NCI-H82 treated with DMSO at 0.1 percent for 48 hours (cell line): ENCODE data around the gene PRG3.

ENCODE experiments used
- DNase-seq: peaks from one replicate; lab custom pipeline; 2025; ENCODE audit not compliant: unreplicated experiment; lab: John Stamatoyannopoulos, UW

PRG3 gene

DNA sequence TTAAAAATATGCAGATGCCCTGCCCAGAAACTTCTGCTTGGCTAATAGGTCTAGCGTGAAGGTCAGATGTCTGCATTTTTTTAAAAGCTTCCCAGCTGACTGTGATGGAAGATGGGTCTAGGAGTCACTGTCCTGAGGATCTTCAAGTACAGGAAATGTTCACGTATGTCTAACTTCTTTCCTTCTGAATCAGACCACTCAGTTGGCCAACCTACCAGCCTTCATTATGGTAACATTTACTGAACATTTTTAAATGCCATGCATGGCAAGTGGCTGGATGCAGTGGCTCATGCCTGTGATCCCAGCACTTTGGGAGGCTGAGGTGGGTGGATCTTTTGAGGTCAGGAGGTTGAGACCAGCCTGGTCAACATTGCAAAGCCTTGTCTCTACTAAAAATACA is 10.6 kb upstream of the PRG3 start:
- no peak for DNase-seq

DNA sequence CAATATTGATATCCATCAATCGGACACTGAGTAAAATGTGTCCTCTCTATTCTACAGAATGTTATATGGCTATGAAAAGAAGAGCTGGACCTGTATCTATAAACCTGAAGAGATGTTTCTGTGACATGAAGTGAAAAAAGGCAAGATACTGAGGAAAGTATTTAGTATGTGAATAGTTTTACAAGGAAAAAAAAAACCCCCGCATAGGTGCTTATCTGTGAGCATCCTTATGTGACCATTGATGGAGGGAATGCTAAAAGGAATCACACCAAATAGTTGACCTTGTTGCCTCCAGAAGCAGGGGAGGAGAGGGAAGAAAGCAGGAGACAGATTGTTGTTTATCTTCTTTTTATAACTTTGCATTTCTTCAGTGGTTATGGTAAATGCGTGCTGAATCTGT is 10.2 kb upstream of the PRG3 start:
- no peak for DNase-seq

DNA sequence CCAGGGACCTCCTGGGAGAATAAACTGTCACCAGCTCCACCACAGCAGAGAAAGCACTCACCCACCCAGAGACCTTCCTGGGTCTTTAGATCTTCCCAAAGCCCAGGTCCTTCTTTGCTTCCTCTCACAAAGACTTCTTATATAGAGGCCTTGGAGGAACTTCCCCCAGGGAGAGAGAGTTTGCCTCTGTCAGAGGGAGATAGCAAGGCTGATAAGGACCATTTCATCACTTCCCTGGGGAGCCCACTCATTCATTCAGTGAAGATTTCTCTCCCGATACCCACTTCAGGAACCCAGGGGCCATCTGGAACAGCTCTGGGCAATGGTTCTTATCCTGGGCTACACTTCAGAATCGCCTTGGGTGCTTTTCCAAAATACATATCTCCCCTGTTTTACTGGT is 9.6 kb upstream of the PRG3 start, which contains the start of gene PRG2:
Gene PRG2 (minus strand): TSS at position 116 of the 400 bp plus-strand sequence. CDS start 706 bp downstream, outside the sequence.
- no peak for DNase-seq

DNA sequence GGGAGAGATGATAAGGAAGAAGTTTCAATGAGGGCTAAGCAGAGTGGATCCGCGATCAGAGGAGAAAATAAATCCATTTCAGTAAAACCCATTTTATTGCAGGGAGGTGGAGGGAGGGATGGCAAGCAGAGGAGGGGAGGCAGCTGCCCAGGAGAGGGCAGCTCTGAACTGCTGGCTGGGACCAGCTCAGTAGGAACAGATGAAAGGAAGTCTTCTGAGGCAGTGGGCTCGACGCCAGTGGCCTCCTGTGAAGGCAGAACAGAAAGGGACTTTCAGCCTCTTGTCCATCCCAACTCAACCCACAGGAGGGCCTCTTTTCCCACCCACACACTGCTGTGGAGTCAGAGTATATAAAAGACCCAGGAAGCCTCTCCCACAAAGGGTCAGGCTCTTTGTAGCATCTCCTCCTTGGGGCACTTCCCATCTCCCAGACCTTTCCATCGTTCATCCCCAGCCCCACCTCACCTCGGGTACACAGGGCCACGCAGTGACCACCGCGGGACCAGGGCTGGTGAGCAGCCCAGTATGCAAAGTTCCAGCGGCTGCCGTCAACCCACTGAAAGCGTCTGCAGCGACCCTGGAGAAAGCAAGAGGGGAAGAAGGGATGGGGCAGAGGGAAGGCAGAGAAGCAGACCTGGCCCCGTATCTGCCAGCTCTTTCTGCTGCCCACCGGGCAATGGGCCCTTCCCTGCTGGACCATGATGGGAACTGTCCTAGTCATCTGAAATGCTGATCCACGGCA is 6.5 kb upstream of the PRG3 start:
- DNase-seq: no peak

DNA sequence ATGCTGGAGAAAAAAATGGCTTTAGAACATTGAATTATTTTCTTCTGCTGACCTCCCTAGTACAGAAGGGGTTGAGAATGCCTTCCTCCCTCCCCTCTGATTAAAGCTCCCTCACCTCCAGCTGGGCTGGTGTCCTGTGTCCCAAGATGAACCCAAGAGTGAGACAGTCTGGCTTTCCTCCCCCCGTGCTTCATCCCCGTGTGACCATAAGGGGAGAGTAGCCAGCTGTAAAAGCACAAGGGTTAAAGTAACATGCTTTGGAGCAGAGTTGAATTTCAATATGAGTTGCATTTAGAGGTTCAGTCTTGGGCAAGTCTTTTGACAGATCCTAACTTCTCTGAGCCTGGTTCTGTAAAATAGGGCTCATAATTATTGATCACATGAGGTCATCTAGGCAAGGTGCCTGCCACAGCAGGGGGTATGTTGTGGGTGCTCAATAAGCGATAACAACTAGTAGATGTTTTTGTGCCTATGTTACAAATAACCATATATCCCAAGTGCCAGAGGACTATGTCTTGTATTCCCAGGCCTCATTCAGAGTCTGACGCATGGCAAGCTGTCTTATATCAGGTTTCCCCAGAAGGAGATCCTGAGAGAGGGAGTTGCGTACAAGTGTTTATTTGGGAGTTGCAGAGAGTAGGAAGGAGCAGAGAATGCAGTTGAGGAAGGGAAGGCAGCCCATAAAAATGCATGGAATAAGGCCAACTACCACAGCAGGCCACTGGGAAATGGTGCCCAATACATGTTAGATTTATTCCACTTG is 5.4 kb upstream of the PRG3 start:
- peak; percentile 55 for DNase-seq

DNA sequence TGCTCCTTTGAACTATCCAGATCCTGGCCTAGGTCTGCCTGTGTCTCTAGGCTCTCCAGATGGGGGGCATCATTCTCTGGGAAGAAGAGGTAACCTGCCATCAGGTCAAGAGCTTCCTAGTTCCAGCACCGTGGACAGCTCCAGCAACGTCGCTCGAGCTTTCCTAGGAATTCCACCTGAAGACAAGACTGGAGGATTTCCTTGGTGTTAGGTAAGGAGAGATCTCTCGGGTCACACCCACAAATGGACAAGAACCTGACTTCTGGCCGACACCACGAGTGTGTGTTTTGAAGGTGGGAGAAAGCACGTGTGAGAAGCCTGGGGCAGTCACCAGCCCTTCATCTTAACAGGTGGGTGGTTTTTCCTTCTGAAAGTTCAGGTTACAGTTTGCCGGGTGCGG is 1.2 kb downstream of the PRG3 start:
- DNase-seq: no peak

DNA sequence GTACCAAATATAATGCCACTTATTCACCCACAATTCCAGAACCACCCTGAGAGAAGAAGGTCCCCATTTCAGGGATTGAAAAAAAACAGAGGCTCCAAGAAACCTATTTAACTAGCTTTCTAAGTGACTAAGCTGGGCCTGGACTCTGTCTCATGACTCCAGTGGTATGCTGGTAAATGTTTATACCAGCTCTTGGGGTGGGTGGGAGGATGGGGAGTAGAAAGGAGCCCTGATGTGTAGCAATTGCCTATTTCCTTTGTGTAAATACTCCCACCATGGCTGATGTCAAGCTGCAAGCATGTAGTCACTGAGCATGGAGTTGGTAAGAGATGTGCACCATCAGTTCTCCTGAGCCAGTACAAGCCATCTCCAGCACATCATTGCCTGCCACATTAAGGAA is 2.8 kb downstream of the PRG3 start:
- no peak for DNase-seq

DNA sequence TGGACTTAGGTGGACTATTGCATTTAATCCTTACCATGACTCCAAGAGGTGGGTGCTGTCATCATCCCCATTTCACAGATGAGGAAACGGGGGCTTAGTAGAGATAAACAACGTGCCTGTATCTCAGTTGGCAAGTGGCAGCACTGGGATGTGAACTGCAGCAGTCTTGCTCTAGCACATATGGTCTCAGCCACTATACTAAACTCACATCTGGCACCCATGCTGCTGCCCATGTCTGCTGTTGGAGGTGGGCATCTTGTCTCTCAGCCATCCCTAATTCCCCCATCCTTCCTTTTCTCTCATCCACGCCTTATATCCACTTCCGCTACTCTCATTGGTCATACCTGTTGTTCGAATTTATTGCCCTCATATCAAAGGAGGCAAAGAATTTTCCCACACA is 3.8 kb downstream of the PRG3 start:
- DNase-seq: peak; percentile 26

DNA sequence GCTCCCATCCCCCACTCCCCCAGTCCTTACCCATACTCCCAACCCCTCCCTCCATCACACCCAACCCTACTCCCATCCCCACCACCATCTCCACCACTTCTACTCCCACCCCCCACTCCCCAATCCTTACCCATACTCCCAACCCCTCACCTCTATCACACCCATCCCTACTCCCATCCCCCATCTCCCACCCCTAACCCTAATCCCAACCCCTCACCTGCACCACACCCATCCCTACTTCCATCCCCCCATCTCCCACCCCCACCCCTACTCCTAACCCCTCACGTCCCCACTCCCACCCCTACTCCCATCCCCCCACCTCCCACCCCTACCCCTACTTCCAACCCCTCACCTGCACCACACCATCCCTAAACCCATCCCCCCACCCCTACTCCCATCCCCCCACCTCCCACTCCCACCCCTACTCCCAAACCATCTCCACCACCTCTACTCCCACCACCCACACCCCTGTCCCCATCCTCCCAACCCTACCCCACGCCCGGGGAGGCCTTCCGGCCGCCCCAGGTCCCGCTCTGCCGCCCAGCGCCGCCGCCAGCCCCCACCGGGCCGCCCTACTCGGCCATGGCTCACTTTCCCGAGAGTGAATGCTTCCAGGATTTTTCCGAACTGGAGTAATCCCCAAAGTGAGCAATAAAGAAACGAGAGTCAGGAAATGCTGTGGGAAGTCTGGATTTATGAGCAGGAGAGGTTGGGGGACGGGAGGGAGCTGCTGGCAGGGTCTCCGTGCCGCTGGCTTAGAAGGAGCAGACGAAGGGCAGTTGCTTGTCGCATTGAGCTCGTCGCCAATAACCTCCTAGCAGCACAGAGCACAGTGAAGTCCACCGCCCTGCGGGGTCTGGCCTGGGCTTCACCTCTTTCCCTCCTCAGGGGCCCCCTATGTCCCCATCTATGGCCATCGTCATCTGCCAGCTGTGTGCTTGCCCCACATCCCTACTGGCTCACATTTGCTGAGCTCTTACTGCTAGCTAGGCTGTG is 4.6 kb downstream of the PRG3 start:
- no peak for DNase-seq

DNA sequence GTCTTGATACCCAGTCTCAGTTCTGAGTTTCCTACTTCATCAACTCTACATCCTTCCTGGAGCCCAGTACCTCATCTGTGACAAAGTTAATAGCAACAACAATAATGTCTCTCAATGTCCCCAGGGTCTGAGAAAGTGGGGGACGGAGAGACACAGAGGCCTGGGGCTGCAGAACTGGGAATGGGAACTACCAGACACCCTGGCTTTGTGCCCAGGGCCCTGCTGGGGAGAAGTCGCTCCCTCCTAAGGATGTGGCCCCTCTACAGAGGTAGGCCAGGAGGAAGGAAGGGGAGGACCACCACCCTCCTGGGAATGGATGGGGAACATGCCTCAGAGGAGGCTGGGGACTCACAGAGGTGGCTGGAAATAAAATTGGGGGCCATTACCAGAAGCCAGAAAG is 5.5 kb downstream of the PRG3 start:
- no peak for DNase-seq

DNA sequence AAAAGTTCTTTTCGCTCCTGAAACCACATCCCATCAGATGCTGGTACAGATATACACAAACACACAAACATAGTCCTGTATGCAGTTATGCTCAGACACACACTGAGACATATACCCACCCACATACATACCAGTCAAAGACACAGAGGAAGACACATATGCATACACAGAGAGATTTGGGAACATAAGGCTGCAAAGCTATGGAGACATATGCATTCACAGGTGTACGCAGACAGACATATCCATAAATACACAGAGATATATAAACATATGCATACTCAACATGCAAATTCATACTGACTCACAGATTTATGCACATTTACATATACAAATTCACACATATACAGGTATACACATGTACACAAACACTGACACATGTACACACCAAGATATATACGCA is 6.0 kb downstream of the PRG3 start:
- DNase-seq: no peak

DNA sequence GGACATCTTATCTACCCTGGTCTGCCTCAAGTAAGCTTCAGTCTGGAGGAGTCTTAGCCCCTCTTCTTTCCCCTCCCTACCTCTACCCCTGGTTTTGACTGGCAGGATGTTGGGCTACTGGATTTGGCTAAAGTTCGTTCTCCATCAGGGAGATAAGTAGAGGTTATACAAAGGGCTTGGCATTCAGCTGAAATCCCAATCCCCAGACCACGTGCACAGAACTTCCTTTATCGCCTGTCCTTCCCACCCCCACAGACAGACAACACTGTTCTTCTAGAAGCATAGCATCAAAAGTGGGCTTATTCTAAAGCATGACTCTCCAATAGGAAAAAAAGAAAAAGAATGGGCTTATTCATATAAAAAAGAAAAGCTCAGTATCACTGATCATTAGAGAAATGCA is 7.8 kb downstream of the PRG3 start:
- no peak for DNase-seq

DNA sequence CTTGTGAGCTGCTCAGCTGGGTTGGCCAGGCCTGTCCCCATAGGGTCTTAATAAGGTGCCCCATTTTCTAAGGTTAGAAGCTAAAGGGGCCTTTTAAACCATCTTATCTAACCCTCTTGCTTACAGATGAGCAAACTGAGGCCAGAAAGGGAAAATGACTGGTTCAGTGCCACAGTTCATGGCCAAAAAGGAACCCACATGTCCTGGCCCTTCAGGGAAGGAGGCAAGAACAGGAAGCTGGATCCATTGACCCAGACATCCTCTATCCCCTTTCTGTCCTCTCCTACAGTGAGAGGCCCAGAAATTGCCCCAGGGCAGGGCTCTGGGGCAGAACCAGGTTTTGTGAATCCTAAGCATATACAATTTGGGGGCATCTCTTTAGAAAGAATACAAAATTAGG is 10.0 kb downstream of the PRG3 start:
- no peak for DNase-seq

DNA sequence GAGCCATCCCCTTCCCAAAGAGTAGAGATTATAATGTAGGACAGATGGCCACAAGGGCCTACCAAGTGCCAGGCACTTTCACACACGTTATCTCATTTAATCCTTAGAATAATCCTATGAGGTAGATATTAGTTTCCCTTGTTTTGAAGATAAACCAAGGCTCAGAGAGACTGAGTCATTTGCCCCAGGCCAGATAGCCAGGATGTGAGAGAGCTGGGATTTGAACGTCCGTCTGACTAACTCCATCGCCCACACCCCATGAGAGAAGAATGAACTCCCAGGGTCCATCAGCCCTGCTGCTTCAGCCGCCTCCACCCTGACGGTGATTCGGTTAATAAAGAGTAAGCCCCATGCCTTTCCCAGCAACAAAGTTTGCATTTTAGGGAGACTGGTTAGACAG is 10.7 kb downstream of the PRG3 start:
- DNase-seq: peak; percentile 76

DNA sequence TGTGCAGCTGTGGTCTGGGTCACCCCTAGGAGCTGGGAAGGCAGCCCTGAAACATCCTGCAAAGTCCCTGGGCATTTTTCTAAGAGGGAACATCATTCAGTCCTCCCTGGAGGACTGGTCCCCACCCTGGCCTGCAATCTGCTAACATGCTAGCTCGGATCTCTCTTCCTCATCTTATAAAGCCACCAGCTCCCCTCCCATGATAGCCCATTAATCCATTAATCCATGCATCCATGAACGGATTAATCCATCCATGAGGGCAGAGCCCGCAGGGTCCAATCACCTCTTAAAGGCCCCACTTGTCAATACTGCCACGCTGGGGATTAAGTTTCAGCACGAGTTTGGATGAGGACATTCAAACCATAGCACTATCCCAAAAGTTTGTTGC is 12.1 kb downstream of the PRG3 start:
- DNase-seq: peak; percentile 89

DNA sequence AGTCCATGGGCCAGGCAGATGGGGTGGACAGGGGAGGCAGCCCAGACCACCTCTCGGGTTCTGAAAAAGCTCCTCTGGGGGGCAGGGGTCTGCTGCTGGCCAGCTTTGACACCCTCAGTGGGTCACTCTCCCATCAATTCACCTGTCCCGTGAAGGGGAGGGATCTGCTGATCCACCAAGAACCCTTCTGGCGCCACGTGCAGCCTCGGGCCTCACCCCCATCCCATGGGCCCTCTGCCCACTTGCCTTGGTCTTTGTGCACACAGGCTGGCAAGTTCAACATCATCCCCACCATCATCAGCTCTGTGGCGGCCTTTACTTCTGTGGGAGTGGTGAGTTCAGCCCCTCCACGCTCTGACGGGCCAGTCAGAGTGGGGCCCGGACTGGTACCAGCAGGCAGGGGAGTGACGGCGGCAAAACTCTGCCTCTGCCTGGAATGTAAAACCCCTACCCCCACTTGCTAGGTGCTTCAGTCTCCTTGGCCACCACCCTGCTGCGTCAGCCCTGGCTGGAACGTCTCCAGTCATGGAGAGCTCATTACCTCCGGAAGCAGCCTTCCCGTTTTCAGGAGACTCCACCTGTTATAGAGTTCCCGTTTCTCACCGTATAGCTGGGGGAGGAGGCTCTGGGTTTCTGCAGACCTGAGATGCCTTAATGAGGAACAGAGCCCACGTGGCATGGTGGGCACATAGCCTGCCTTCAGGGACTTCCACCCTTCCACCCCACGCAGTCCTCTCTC is 12.7 kb downstream of the PRG3 start:
- no peak for DNase-seq

DNA sequence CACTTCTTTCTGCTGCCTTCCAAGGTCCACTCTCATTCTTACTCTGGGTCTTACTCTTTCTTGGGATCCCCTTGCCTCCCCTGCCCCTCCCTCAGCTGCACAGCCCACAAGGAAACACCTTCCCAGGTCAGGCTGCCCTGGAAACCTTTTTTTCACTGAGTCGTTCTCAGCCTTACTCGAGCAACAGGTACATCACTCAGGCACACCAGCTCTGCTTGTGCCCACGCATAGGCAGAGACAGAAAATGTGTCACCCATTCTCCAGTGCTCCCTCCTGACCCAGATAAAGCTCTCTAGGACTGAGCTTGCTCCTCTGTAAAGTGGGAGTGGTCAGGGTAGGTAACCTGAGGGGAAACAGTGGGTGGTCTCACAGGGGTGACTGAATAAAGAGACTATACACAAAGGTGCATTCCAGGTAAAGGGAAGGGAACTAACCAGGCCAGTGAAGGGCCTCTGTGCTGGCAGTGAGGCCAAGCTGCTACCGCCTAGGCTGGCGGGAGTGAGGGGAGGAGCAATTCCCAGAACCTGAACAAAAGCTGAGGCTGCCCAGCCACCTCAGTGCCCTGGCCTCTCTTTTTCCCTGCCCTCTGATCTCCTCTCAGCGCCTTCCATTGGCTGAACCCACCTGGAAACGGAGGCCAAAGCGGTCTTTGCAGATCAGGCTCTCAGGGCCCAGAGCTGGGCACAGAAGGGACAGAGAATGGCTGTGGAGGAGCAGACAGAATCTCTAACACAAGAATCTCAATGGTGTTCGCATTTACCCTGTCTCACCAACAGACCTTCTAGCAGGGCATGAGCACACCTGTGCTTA is 15.9 kb downstream of the PRG3 start:
- no peak for DNase-seq

DNA sequence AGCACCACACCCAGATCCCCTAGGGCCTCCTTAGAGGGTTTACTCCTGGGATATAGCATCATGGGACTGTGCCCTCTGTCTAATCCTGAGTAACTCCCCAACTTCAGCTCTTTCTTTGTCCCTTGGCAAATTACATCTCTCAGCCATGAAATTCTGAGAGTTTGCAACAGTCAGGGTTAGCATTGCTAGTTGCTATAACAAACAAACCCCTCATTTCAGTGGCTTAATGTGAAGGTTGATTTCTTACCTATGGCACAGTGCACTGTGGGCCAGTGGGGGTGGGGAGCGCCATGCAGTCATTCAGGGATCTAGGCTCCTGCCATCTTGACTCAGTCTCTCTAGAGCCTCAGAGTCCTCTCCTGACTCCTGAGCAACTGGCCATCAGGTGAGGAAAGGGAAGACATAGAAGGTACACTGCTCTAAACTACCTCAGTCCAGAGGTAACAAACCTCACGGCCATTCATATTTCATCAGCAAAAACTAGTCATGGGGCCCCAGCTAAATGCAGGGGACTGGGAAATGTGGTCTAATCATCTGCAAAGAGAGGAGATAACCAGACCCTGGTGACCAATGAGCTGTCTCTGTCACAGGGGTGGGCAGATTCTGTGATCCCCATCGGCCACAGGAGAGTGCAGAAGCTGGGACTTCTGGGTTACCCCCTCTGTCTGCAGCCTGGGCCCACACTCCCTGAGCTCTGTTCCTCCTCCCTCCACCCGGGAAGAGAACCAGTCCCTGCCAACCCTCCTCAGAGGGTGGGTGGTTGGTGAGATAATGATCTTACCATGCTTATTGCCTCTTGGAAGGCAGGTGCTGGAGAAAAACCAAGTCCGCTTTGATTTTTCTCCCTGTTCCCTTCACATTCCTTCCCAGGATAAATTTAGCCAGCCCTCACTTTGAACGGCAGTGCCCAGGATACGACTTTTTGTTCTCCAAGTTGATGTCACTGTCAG is 17.5 kb downstream of the PRG3 start:
- no peak for DNase-seq

DNA sequence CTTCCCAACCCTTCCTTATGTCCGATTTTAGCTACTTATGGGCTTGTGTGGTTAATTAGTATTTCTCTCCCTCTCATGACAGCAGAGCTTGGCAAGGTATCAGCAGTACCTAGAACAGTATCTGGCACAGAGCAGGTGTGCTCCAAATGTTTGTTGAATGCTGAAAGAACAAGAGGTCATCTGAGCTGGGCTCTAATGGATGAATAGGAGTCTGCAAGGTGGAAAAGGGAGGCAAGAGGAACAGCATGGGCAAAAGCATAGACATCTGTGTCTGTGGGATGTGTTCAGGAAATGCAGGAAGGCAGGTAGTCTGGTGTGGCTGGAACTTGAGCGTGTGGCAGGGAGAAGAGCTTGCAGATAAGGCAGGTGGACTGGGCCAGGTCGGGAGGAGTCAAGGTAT is 19.0 kb downstream of the PRG3 start:
- no peak for DNase-seq
